ENCODE measurements around the gene CSF3R. TPM values are rescaled to one million over a fixed set of nuclear protein-coding genes. Genes with fewer than 3 reads are reported as not detected.

The CSF3R gene
- total RNA-seq, 1 donor from 2014 or later, result 3.1 TPM

DNA sequence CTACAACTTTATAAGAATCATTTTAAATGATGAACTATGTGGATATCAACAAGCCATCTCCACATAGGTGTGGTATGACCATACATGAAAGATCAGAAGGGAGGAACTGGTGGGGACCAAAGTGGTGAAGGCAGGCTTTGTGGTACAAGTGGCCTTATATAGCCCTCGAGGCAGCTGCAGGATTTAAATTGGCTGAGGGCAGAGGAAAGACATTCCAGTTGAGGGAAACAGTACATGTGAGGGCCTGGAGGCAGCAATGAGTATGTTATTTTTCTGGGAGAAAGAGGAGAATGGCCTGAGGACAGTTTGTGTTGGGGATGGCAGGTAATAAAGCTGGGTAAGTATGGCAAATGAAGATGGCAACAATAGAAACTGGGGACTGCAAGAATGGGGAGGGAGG is 49.6 kb downstream of the CSF3R start:
- Histone ChIP-seq H3K27me3 (no peaks in the 10 kb centered on the region), H3K4me1 (no peaks in the 10 kb centered on the region), H3K9me3 (no peaks in the 10 kb centered on the region), H3K36me3 (peaks cover 2 to 19% of the 10 kb centered on the region in 2 donors), H3K4me3 (no peak overlapping the region), H3K27ac (no peak overlapping the region)
- intact Hi-C loops (cut with DNase I), result no loop called here
- no peak for TF ChIP-seq CTCF (IDR thresholded peaks at IDR 0.05)
- DNase-seq (ENCODE audit: low spot score in 2 of 2), result no peak

GRCh38 chr1:36432616-36433015 is 50.1 kb downstream of the CSF3R start:
- peaks cover 2 to 15% of the 10 kb centered on the region in 2 donors for H3K36me3 ChIP-seq
- no peak overlapping the region for H3K27ac ChIP-seq
- no peak for TF ChIP-seq CTCF (IDR thresholded peaks at IDR 0.05)
- no peak for DNase-seq (ENCODE audit: low spot score in 2 of 2)
- H3K4me1 ChIP-seq, result no peaks in the 10 kb centered on the region
- H3K4me3 ChIP-seq, result no peak overlapping the region
- H3K27me3 ChIP-seq, result no peaks in the 10 kb centered on the region
- intact Hi-C loops (cut with DNase I), result no loop called here
- no peaks in the 10 kb centered on the region for H3K9me3 ChIP-seq

- Histone ChIP-seq H3K9me3 (no peaks in the 10 kb centered on the region), H3K4me1 (no peaks in the 10 kb centered on the region), H3K4me3 (no peak overlapping the region), H3K27ac (no peak overlapping the region), H3K36me3 (peaks cover 11 to 12% of the 10 kb centered on the region in 2 donors), H3K27me3 (no peaks in the 10 kb centered on the region)
- no peak for DNase-seq (ENCODE audit: low spot score in 2 of 2)
- TF ChIP-seq CTCF (IDR thresholded peaks at IDR 0.05), result no peak
- intact Hi-C loops (cut with DNase I), result no loop called here
Observed at GRCh38 chr1:36425791-36426190, 56.9 kb downstream of the CSF3R start.

- peaks cover 11 to 16% of the 10 kb centered on the region in 2 donors for H3K36me3 ChIP-seq
- no peaks in the 10 kb centered on the region for H3K4me1 ChIP-seq
- DNase-seq (ENCODE audit: low spot score in 2 of 2), result no peak
- peak overlapping the region in 1 of 2 donors; percentile 1 for H3K27ac ChIP-seq
- intact Hi-C loops (cut with DNase I), result loop anchor here (1.0 to 2.0 kb wide), 2 partner anchors 79 to 323 kb away; no protein-coding TSS in a partner anchor
- TF ChIP-seq CTCF (IDR thresholded peaks at IDR 0.05), result no peak
- no peaks in the 10 kb centered on the region for H3K9me3 ChIP-seq
- no peaks in the 10 kb centered on the region for H3K27me3 ChIP-seq
- no peak overlapping the region for H3K4me3 ChIP-seq
Observed at GRCh38 chr1:36421649-36422048, 61.1 kb downstream of the CSF3R start.

- Histone ChIP-seq H3K36me3 (peaks cover 11 to 16% of the 10 kb centered on the region in 2 donors), H3K9me3 (no peaks in the 10 kb centered on the region), H3K27ac (peak overlapping the region; percentile 1 to 24), H3K4me1 (no peaks in the 10 kb centered on the region), H3K27me3 (no peaks in the 10 kb centered on the region), H3K4me3 (no peak overlapping the region)
- TF ChIP-seq CTCF (IDR thresholded peaks at IDR 0.05), result peak; percentile 86 to 94 (median 92)
- DNase-seq (ENCODE audit: low spot score in 2 of 2), result peak; percentile 58 to 94
- intact Hi-C loops (cut with DNase I), result loop anchor here (1.0 to 2.0 kb wide), 3 partner anchors 53 to 322 kb away; no protein-coding TSS in a partner anchor
Observed at GRCh38 chr1:36420836-36421317, 61.8 kb downstream of the CSF3R start.

DNA sequence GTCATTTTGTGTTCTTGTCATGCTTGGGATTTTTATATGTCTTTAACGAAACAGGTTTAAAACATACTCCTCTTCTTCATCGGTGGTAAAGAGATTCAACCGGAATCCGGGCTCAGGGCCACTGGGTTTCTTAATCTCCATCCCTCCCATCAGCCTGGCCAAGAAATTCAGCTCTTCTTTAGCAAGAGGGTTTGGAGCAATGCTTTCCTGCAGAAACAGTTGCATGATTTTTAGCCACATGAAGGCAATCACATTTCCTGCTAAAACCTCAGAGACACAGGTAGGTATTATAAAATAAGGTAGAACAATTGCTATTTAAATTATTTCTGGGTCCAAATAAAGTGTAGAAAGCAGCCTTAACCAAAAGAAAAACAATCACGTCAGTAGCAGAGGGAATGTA is 62.3 kb downstream of the CSF3R start:
- DNase-seq (ENCODE audit: low spot score in 2 of 2), result no peak
- Histone ChIP-seq H3K36me3 (peaks cover 11 to 16% of the 10 kb centered on the region in 2 donors), H3K4me3 (no peak overlapping the region), H3K27me3 (no peaks in the 10 kb centered on the region), H3K27ac (no peak overlapping the region), H3K4me1 (no peaks in the 10 kb centered on the region), H3K9me3 (no peaks in the 10 kb centered on the region)
- no peak for TF ChIP-seq CTCF (IDR thresholded peaks at IDR 0.05)
- intact Hi-C loops (cut with DNase I), result loop anchor here (1.0 to 2.0 kb wide), 2 partner anchors 52 to 322 kb away; no protein-coding TSS in a partner anchor

All from ascending aorta (tissue), 2 donors.